Measurements from ENCODE around the gene NR4A3. TPM values are rescaled to one million over a fixed set of nuclear protein-coding genes. Genes with fewer than 3 reads are reported as not detected.

NR4A3 gene
- total and polyA plus RNA-seq, 9 of the 15 experiments (the other 6 are each of a cell fraction or from before 2014, with no cell fraction given): 0.04 to 0.07 TPM; not detected in 7

GRCh38 chr9:99870126-99870525, 48.4 kb downstream of the NR4A3 start:
- in situ Hi-C loops (cut with MboI) (no loop called here), intact Hi-C loops (cut with micrococcal nuclease) (no loop called here)
- BruUV-seq (replicated peaks): no TSS peak
- no peak for DNase-seq (ENCODE audit: extremely low read depth in 1 of 4, low spot score in 3 of 4)
- H3K9me1 ChIP-seq (ENCODE audit: control insufficient read depth, insufficient read depth, low read length): no peaks in the 10 kb centered on the region
- no peaks in the 10 kb centered on the region for H3K79me2 ChIP-seq (ENCODE audit: control insufficient read depth, insufficient read depth, low read length)
- ATAC-seq: no peak
- H3K4me1 ChIP-seq (replicated peaks in 1 of 2; ENCODE audit: control insufficient read depth in 2 of 2, insufficient read depth in 2 of 2, low read length in 2 of 2): no peaks in the 10 kb centered on the region
- H3K27me3 ChIP-seq (ENCODE audit: control insufficient read depth in 2 of 2, insufficient read depth in 2 of 2, low read length in 2 of 2): no peaks in the 10 kb centered on the region
- WGBS (ENCODE audit: insufficient coverage, low coverage, missing lambda C conversion rate): 2% methylated on average over 5 of the region's 5 CpGs
- no peak overlapping the region for H3K9ac ChIP-seq (ENCODE audit: insufficient read depth in 1 of 2, low read depth in 2 of 2, low read length in 2 of 2)
- no peak overlapping the region for H3K4me2 ChIP-seq (ENCODE audit: insufficient read depth, low read length)
- H2AFZ ChIP-seq (ENCODE audit: low read depth, low read length): no peak overlapping the region
- ChIA-PET CTCF (ENCODE audit: low intra/inter-chr PET ratio) (no interaction called here), POLR2A (interaction anchor here (0.6 kb wide), 1 partner anchor 36 kb away, joined by 3 read pairs; the partner anchor contains the start of gene STX17)
- no peak overlapping the region for H3K27ac ChIP-seq (ENCODE audit: extremely low read depth, low read depth, low read length)
- H3K4me3 ChIP-seq: no peak overlapping the region
- no peaks in the 10 kb centered on the region for H3K36me3 ChIP-seq (ENCODE audit: control insufficient read depth, insufficient read depth, low read length)
- H4K20me1 ChIP-seq (replicated peaks; ENCODE audit: control insufficient read depth, insufficient read depth, low read length): no peaks in the 10 kb centered on the region
- H3K9me3 ChIP-seq (replicated peaks; ENCODE audit: control insufficient read depth, insufficient read depth, low read depth, low read length): no peaks in the 10 kb centered on the region
- FAIRE-seq: no peak
- TF ChIP-seq ZBTB5 (IDR thresholded peaks at IDR 0.05) (no peak), TSHZ1 (CRISPR knock-in tag; IDR thresholded peaks at IDR 0.05) (no peak), RFX7 (CRISPR knock-in tag; IDR thresholded peaks at IDR 0.05) (no peak), MAZ (CRISPR knock-in tag; conservative IDR thresholded peaks at IDR 0.05 in 1 of 2, IDR thresholded peaks at IDR 0.05 in 1 of 2) (no peak), ATF2 (CRISPR knock-in tag; IDR thresholded peaks at IDR 0.05) (no peak), ZBTB11 (CRISPR knock-in tag; IDR thresholded peaks at IDR 0.05) (no peak), ZNF586 (CRISPR knock-in tag; conservative IDR thresholded peaks at IDR 0.05) (no peak), BHLHE40 (IDR thresholded peaks at IDR 0.05; ENCODE audit: low read length) (no peak), PPARD (CRISPR knock-in tag; IDR thresholded peaks at IDR 0.05) (no peak), SREBF1 (IDR thresholded peaks at IDR 0.05; ENCODE audit: borderline replicate concordance, low read depth, low read length) (no peak), HDAC8 (tag; IDR thresholded peaks at IDR 0.05) (no peak), WHSC1 (IDR thresholded peaks at IDR 0.05; ENCODE audit: low read length) (no peak)
